Thyroid gland (tissue), 4 donors: ENCODE measurements around the gene ARHGEF37. TPM values are rescaled to one million over a fixed set of nuclear protein-coding genes. Genes with fewer than 3 reads are reported as not detected.

Source experiments
- DNase-seq, 2 donors: peaks; one replicate each; pipeline ENCODE4 v3.0.0-alpha.2; 2019
- H3K27ac ChIP-seq, 3 donors: fragments of 200-600 bp; sonication (generic); 1 replicate in 2 of 3; 2 replicates in 1 of 3; pipeline ENCODE4 v1.5.1; 2016 to 2019; ENCODE audit warnings: mild to moderate bottlenecking in 1 of 3, moderate library complexity in 1 of 3
- H3K27me3 ChIP-seq: fragments of 200-600 bp; sonication (generic); one replicate; pipeline ENCODE4 v1.5.1; 2019
- H3K36me3 ChIP-seq, 2 donors: fragments of 200-600 bp; sonication (generic); one replicate each; pipeline ENCODE4 v1.5.1; 2016 to 2019
- H3K4me1 ChIP-seq, 2 donors: fragments of 200-600 bp; sonication (generic); one replicate each; pipeline ENCODE4 v1.5.1; 2017 to 2019
- H3K4me3 ChIP-seq, 3 donors: fragments of 200-600 bp; sonication (generic); replicated peaks in 1 of 3; 1 replicate in 2 of 3; 2 replicates in 1 of 3; pipeline ENCODE4 v1.5.1; 2016; ENCODE audit warnings: mild to moderate bottlenecking in 1 of 3
- H3K9me3 ChIP-seq: fragments of 200-600 bp; sonication (generic); one replicate; pipeline ENCODE4 v1.5.1; 2017
- CTCF ChIP-seq, 6 experiments: fragments of 200-600 bp in 3 of 6; fragments of 450-650 bp in 3 of 6; sonication (generic) in 3 of 6; IDR thresholded peaks; one replicate each; pipeline ENCODE4 v1.5.1; 2016 to 2019; ENCODE audit warnings: antibody characterized with exemption in 6 of 6, mild to moderate bottlenecking in 2 of 6, inconsistent platforms in 1 of 6, moderate library complexity in 1 of 6
- POLR2A ChIP-seq, 2 donors: fragments of 450-650 bp; IDR thresholded peaks; one replicate each; pipeline ENCODE4 v1.6.1; 2017; ENCODE audit warnings: antibody characterized with exemption in 2 of 2, mild to moderate bottlenecking in 2 of 2, moderate library complexity in 1 of 2
- WGBS, 2 donors: methylation state at CpG; one replicate each; pipeline ENCODE4 v1.1.5; 2017; 5-methylcytosine and 5-hydroxymethylcytosine counted together
- intact Hi-C: fragments of 100-400 bp; cut with DNase I; formaldehyde crosslinking; loops from one replicate; pipeline ENCODE4 v1.15.1; 2023
- total RNA-seq, 4 donors: library from RNA; depleted of rRNA; stranded (reverse); fragments of >200 nt; gene quantifications; one replicate each; pipeline ENCODE4 v1.2.3, GENCODE V29; 2016

Gene ARHGEF37
- total RNA-seq, 4 donors from 2014 or later = 4.4 to 6.2 (median 5.5) TPM

- Histone ChIP-seq H3K36me3 (no peaks in the 10 kb centered on the region), H3K4me3 (no peak overlapping the region), H3K9me3 (no peaks in the 10 kb centered on the region), H3K27ac (no peak overlapping the region), H3K27me3 (no peaks in the 10 kb centered on the region), H3K4me1 (no peaks in the 10 kb centered on the region)
- WGBS, 2 donors = 61 to 64% methylated on average over 12 of the region's 12 CpGs
- no peak for TF ChIP-seq POLR2A (IDR thresholded peaks at IDR 0.05)
- TF ChIP-seq CTCF (IDR thresholded peaks at IDR 0.05) = no peak
- no peak for DNase-seq
- intact Hi-C loops = no loop called here
Observed at GRCh38 chr5:149675610-149676201, 94.4 kb downstream of the ARHGEF37 start.

GRCh38 chr5:149677731-149678130, 96.4 kb downstream of the ARHGEF37 start:
- WGBS, 2 donors = 80 to 84% methylated on average over 7 of the region's 7 CpGs
- H3K27ac ChIP-seq = no peak overlapping the region
- DNase-seq = no peak

GRCh38 chr5:149679876-149680809, 98.8 kb downstream of the ARHGEF37 start:
- intact Hi-C loops = no loop called here
- Histone ChIP-seq H3K9me3 (no peaks in the 10 kb centered on the region), H3K4me1 (no peaks in the 10 kb centered on the region), H3K27ac (no peak overlapping the region), H3K27me3 (no peaks in the 10 kb centered on the region), H3K4me3 (no peak overlapping the region), H3K36me3 (no peaks in the 10 kb centered on the region)
- TF ChIP-seq CTCF (IDR thresholded peaks at IDR 0.05) (no peak), POLR2A (IDR thresholded peaks at IDR 0.05) (no peak)
- 70 to 83% methylated on average over 7 of the region's 7 CpGs for WGBS, 2 donors
- no peak for DNase-seq

More at GRCh38 chr5:149677731-149678130, 96.4 kb downstream of the ARHGEF37 start:
- no peak overlapping the region for H3K4me3 ChIP-seq
- H3K36me3 ChIP-seq = no peaks in the 10 kb centered on the region
- H3K4me1 ChIP-seq = no peaks in the 10 kb centered on the region
- H3K27me3 ChIP-seq = no peaks in the 10 kb centered on the region
- intact Hi-C loops = no loop called here
- no peak for TF ChIP-seq CTCF (IDR thresholded peaks at IDR 0.05)
- TF ChIP-seq POLR2A (IDR thresholded peaks at IDR 0.05) = no peak
- no peaks in the 10 kb centered on the region for H3K9me3 ChIP-seq

GRCh38 chr5:149680810-149681221, 99.5 kb downstream of the ARHGEF37 start:
- Histone ChIP-seq H3K4me1 (no peaks in the 10 kb centered on the region), H3K27ac (no peak overlapping the region), H3K4me3 (no peak overlapping the region), H3K27me3 (no peaks in the 10 kb centered on the region), H3K36me3 (no peaks in the 10 kb centered on the region), H3K9me3 (no peaks in the 10 kb centered on the region)
- TF ChIP-seq POLR2A (IDR thresholded peaks at IDR 0.05) = no peak
- no peak for TF ChIP-seq CTCF (IDR thresholded peaks at IDR 0.05)
- DNase-seq = peak in 1 of 2 donors; percentile 8
- intact Hi-C loops = no loop called here
- WGBS, 2 donors = 72 to 88% methylated on average over 2 of the region's 2 CpGs

GRCh38 chr5:149681252-149681651, 100.0 kb downstream of the ARHGEF37 start:
- DNase-seq = no peak
- TF ChIP-seq POLR2A (IDR thresholded peaks at IDR 0.05) (no peak), CTCF (IDR thresholded peaks at IDR 0.05) (no peak)
- no peaks in the 10 kb centered on the region for H3K4me1 ChIP-seq
- intact Hi-C loops = no loop called here
- no peaks in the 10 kb centered on the region for H3K36me3 ChIP-seq
- H3K27me3 ChIP-seq = no peaks in the 10 kb centered on the region
- H3K27ac ChIP-seq = no peak overlapping the region
- H3K4me3 ChIP-seq = no peak overlapping the region
- 85 to 88% methylated on average over 5 of the region's 5 CpGs for WGBS, 2 donors
- no peaks in the 10 kb centered on the region for H3K9me3 ChIP-seq
